Measurements from ENCODE around the gene ABCG5.

DNA sequence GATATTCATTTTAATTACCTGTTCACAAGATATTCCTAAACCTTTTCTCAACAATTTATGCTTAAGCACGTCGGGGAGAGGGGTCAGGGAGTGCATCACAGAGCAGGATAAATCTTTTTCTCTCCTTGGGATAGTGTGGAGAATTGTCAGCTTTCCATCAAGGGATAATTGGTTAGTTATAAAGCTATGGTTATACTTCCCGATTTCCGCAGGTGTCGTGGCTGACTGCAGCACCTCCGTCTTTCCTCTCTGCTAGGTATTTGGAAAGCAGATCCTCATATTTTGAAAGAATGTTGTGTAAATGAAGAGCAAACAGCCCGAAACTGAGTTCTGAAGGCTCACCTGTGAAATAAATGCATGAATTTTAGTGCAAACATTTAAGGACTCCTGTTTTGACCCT is 64.0 kb downstream of the ABCG5 start:
- no peak for TF ChIP-seq CTCF (conservative IDR thresholded peaks at IDR 0.05; ENCODE audit: low read length)
- TF ChIP-seq EZH2phosphoT487 (IDR thresholded peaks at IDR 0.05; ENCODE audit: borderline replicate concordance), result no peak
